HepG2 (cell line): Measurements from ENCODE around the gene BCL7A. TPM values are rescaled to one million over a fixed set of nuclear protein-coding genes. Genes with fewer than 3 reads are reported as not detected.

ENCODE experiments used
- ATAC-seq: fragments of 200-7000 bp; cut with Tn5 transposase; 3 replicates; pipeline ENCODE4 v1.9.1; 2020; ENCODE audit warnings: mild to moderate bottlenecking, moderate library complexity
- BruUV-seq: library from RNA; stranded (reverse); fragments of 400-500 nt; replicated peaks from 2 replicates; lab custom pipeline; 2021; lab: Mats Ljungman, UMichigan
- CTCF ChIA-PET: fragments of 300-600 bp; formaldehyde crosslinking; extraction: SDS; loops from one replicate; lab custom pipeline; 2021; ENCODE audit warnings: low total read pairs, inconsistent platforms, low intra/inter-chr PET ratio; lab: Yijun Ruan, JAX
- POLR2A ChIA-PET: fragments of 350-600 bp; sonication (Branson Sonifier 250); formaldehyde crosslinking; loops from one replicate; lab custom pipeline; 2020; ENCODE audit warnings: antibody characterized with exemption, inconsistent platforms; lab: Yijun Ruan, JAX
- DNase-seq: peaks from one replicate; pipeline ENCODE4 v3.0.0-alpha.2; 2015; ENCODE audit warnings: low spot score
- FAIRE-seq: peaks from 3 replicates; lab custom pipeline; 2011; peaks lifted over from hg19 to GRCh38; lab: Jason Lieb, UNC
- H2AFZ ChIP-seq: one replicate; pipeline ENCODE4 v1.6.1; 2011; ENCODE audit warnings: low read length, inconsistent platforms
- H3K27ac ChIP-seq: fragments of 300-600 bp; 3 replicates; pipeline ENCODE4 v1.8.0; 2011; ENCODE audit warnings: mixed run types, mild to moderate bottlenecking, mixed read lengths, low read length, inconsistent platforms; ENCODE audit not compliant: insufficient read depth; ENCODE audit errors: extremely low read length
- H3K27me3 ChIP-seq, 2 experiments: fragments of 200-600 bp in 1 of 2; 2 replicates in 1 of 2; 3 replicates in 1 of 2; pipeline versions ENCODE4 v1.6.0 to v1.8.0; 2011; ENCODE audit warnings: low read length in 2 of 2, mild to moderate bottlenecking in 2 of 2, moderate library complexity in 2 of 2, inconsistent platforms in 1 of 2; ENCODE audit not compliant: insufficient read depth in 2 of 2, control insufficient read depth in 1 of 2
- H3K36me3 ChIP-seq, 2 experiments: fragments of 200-600 bp in 1 of 2; replicated peaks in 1 of 2; 2 replicates in 1 of 2; 3 replicates in 1 of 2; pipeline versions ENCODE4 v1.5.1 to v1.8.0; 2011; ENCODE audit warnings: low read length in 2 of 2, inconsistent platforms in 1 of 2; ENCODE audit not compliant: insufficient read depth in 2 of 2, control insufficient read depth in 1 of 2
- H3K4me1 ChIP-seq: 2 replicates; pipeline ENCODE4 v1.5.1; 2012; ENCODE audit warnings: low read length, inconsistent platforms; ENCODE audit not compliant: insufficient read depth
- H3K4me2 ChIP-seq: 2 replicates; pipeline ENCODE4 v1.6.0; 2011; ENCODE audit warnings: low read depth, low read length, inconsistent platforms
- H3K4me3 ChIP-seq, 3 experiments: fragments of 200-600 bp in 1 of 3; sonication (generic), shearing (Covaris generic) in 1 of 3; replicated peaks in 1 of 3; 2 replicates each; pipeline ENCODE4 v1.5.1; 2011 to 2016; ENCODE audit warnings: low read length in 3 of 3, inconsistent platforms in 2 of 3, low read depth in 2 of 3, mild to moderate bottlenecking in 2 of 3, control low read depth in 1 of 3, mixed read lengths in 1 of 3; ENCODE audit not compliant: insufficient read depth in 1 of 3
- H3K79me2 ChIP-seq: one replicate; pipeline ENCODE4 v1.6.1; 2011; ENCODE audit warnings: low read length, inconsistent platforms; ENCODE audit not compliant: insufficient read depth
- H3K9ac ChIP-seq: 2 replicates; pipeline ENCODE4 v1.6.0; 2011; ENCODE audit warnings: mild to moderate bottlenecking, low read depth, low read length, inconsistent platforms; ENCODE audit not compliant: insufficient read depth
- H3K9me3 ChIP-seq: 2 replicates; pipeline ENCODE4 v1.5.1; 2012; ENCODE audit warnings: mild to moderate bottlenecking, low read length
- H4K20me1 ChIP-seq: 2 replicates; pipeline ENCODE4 v1.6.0; 2011; ENCODE audit warnings: inconsistent platforms, mild to moderate bottlenecking, low read length, moderate library complexity; ENCODE audit not compliant: insufficient read depth
- CENPT ChIP-seq: sonication (generic); formaldehyde crosslinking; IDR thresholded peaks from 2 replicates; pipeline ENCODE4 v1.8.0; 2022; ENCODE audit warnings: low read depth, mild to moderate bottlenecking, moderate library complexity, missing genetic modification reagents
- DNMT1 ChIP-seq: sonication (generic); formaldehyde crosslinking; IDR thresholded peaks from 2 replicates; pipeline ENCODE4 v1.5.1; 2020; ENCODE audit warnings: mild to moderate bottlenecking, missing genetic modification reagents
- HDAC1 ChIP-seq: sonication (generic); formaldehyde crosslinking; IDR thresholded peaks from 2 replicates; pipeline ENCODE4 v1.5.1; 2020; ENCODE audit warnings: mild to moderate bottlenecking, missing genetic modification reagents
- KAT7 ChIP-seq: IDR thresholded peaks from 2 replicates; pipeline ENCODE4 v1.6.1; 2018; ENCODE audit warnings: borderline replicate concordance, missing compliant biosample characterization
- MEIS2 ChIP-seq: sonication (generic); formaldehyde crosslinking; IDR thresholded peaks from 2 replicates; pipeline ENCODE4 v1.9.0; 2021; ENCODE audit warnings: mild to moderate bottlenecking, missing genetic modification reagents
- SOX5 ChIP-seq: IDR thresholded peaks from 2 replicates; pipeline ENCODE4 v1.6.1; 2016; ENCODE audit warnings: borderline replicate concordance
- SPEN ChIP-seq: sonication (generic); formaldehyde crosslinking; IDR thresholded peaks from 2 replicates; pipeline ENCODE4 v1.5.1; 2020; ENCODE audit warnings: low read depth, mild to moderate bottlenecking, missing genetic modification reagents
- YY1 ChIP-seq: IDR thresholded peaks from 2 replicates; pipeline ENCODE4 v1.6.1; 2011; ENCODE audit warnings: low read length, low read depth, moderate library complexity, mild to moderate bottlenecking; ENCODE audit not compliant: insufficient read depth, insufficient replicate concordance
- ZFP36L1 ChIP-seq: sonication (generic); formaldehyde crosslinking; IDR thresholded peaks from 2 replicates; pipeline ENCODE4 v1.8.0; 2022; ENCODE audit warnings: mild to moderate bottlenecking, missing genetic modification reagents, moderate library complexity
- ZFP82 ChIP-seq: sonication (generic); formaldehyde crosslinking; IDR thresholded peaks from 2 replicates; pipeline ENCODE4 v1.5.1; 2020; ENCODE audit warnings: mild to moderate bottlenecking, missing genetic modification reagents, borderline replicate concordance
- ZMYM3 ChIP-seq: sonication (generic); formaldehyde crosslinking; IDR thresholded peaks from 2 replicates; pipeline ENCODE4 v1.5.1; 2020; ENCODE audit warnings: mild to moderate bottlenecking, missing genetic modification reagents
- ZNF124 ChIP-seq: sonication (generic); formaldehyde crosslinking; IDR thresholded peaks from 2 replicates; pipeline ENCODE4 v1.4.0; 2020; ENCODE audit warnings: missing genetic modification reagents
- ZNF644 ChIP-seq: IDR thresholded peaks from 2 replicates; pipeline ENCODE4 v1.6.1; 2016; ENCODE audit warnings: low read depth
- ZNF7 ChIP-seq: IDR thresholded peaks from 2 replicates; pipeline ENCODE4 v1.6.1; 2016; ENCODE audit warnings: missing biosample characterization, missing genetic modification reagents
- ZSCAN20 ChIP-seq: sonication (generic); formaldehyde crosslinking; IDR thresholded peaks from 2 replicates; pipeline ENCODE4 v1.4.0; 2020; ENCODE audit warnings: missing genetic modification reagents, mild to moderate bottlenecking, borderline replicate concordance
- WGBS: methylation state at CpG from one replicate; pipeline ENCODE4 v1.1.6; 2017; ENCODE audit warnings: low lambda C conversion rate; 5-methylcytosine and 5-hydroxymethylcytosine counted together
- in situ Hi-C: cut with HindIII; loops from 2 replicates; pipeline ENCODE4 v1.10.0; 2017; ENCODE audit warnings: low pct_unique_long_range_greater_than_20kb; ENCODE audit not compliant: extremely low pct_ligation_motif_present
- intact Hi-C: fragments of 100-400 bp; cut with micrococcal nuclease; formaldehyde crosslinking; loops from one replicate; pipeline ENCODE4 v1.10.0; 2022; ENCODE audit not compliant: unreplicated experiment
- polyA plus RNA-seq, 8 experiments: library from polyadenylated mRNA; depleted of rRNA in 3 of 8; stranded (reverse) in 7 of 8; unstranded in 1 of 8; fragments of >200 nt; fragmentation: Illumina TruSeq in 4 of 8; extraction: Trizol in 4 of 8; gene quantifications; 2 replicates each; pipeline versions ENCODE4 v1.2.1 to v1.2.3, GENCODE V29; 2011 to 2016; ENCODE audit warnings: low read depth in 4 of 8, missing spikeins in 1 of 8, mixed read lengths in 1 of 8; ENCODE audit not compliant: insufficient read depth in 1 of 8
- total RNA-seq, 5 experiments: library from RNA; depleted of rRNA; stranded (reverse); fragments of >200 nt; fragmentation: Illumina TruSeq; extraction: Trizol; gene quantifications; 2 replicates each; pipeline ENCODE4 v1.2.3, GENCODE V29; 2016; ENCODE audit warnings: low read depth in 1 of 5
- TF ChIP-seq, protein P1 (sequence below): sonication (generic); formaldehyde crosslinking; IDR thresholded peaks from 2 replicates; pipeline ENCODE4 v1.4.0; 2020; ENCODE audit warnings: missing genetic modification reagents
- TF ChIP-seq, protein P2 (sequence below): IDR thresholded peaks from 2 replicates; pipeline ENCODE4 v1.6.1; 2016
- TF ChIP-seq, protein P3 (sequence below): sonication (generic); formaldehyde crosslinking; IDR thresholded peaks from 2 replicates; pipeline ENCODE4 v1.8.1; 2023; ENCODE audit warnings: missing genetic modification reagents, inconsistent platforms, borderline replicate concordance

Gene BCL7A
- total and polyA plus RNA-seq, 2 of the 13 experiments (the other 11 are each of a cell fraction or from before 2014, with no cell fraction given) = 4.1 to 6.2 TPM

DNA sequence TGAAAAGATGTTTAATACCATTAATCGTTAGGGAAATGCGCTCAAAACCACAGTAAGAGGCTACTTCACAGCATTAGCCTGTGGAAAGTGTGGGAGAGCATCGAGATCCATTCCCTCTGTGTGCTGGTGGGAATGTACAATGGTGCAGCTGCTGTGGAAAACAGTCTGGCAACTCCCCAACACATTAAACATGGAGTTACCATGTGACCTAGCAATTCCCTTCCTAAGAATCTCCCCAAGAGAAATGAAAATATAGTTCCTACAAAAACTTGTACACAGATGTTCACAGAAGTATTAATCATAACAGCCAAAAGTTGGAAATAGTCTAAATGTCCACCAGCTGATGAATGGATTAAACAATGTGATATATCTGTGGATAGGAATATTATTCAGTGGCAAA lies 80.6 kb downstream of the BCL7A start:
- 94% methylated on average over 3 of the region's 3 CpGs for WGBS
- ChIA-PET CTCF (no interaction called here), POLR2A (no interaction called here)
- Histone ChIP-seq H2AFZ (no peak overlapping the region), H3K9me3 (no peaks in the 10 kb centered on the region), H3K36me3 (no peaks in the 10 kb centered on the region), H3K79me2 (peaks cover 13% of the 10 kb centered on the region), H3K9ac (no peak overlapping the region), H4K20me1 (peaks cover 11% of the 10 kb centered on the region; the same call in 1 of the 2 replicates), H3K27ac (no peak overlapping the region), H3K4me1 (peaks cover 33% of the 10 kb centered on the region), H3K27me3 (no peaks in the 10 kb centered on the region), H3K4me2 (no peak overlapping the region), H3K4me3 (no peak overlapping the region)
- BruUV-seq = no TSS peak
- FAIRE-seq (no peak), DNase-seq (no peak), ATAC-seq (no peak)
- intact Hi-C loops = no loop called here
- in situ Hi-C loops = no loop called here
- TF ChIP-seq ZMYM3 (CRISPR knock-in tag) (no peak), DNMT1 (no peak), CENPT (no peak), YY1 (no peak), ZNF124 (no peak), ZFP36L1 (CRISPR knock-in tag) (no peak), SPEN (no peak), ZNF7 (CRISPR knock-in tag) (no peak), HDAC1 (CRISPR knock-in tag) (no peak), ZNF644 (CRISPR knock-in tag) (no peak), ZSCAN20 (CRISPR knock-in tag) (no peak), KAT7 (CRISPR knock-in tag) (no peak), MEIS2 (CRISPR knock-in tag) (no peak), ZFP82 (CRISPR knock-in tag) (no peak), SOX5 (CRISPR knock-in tag) (no peak)
- TF ChIP-seq, protein P1, sequence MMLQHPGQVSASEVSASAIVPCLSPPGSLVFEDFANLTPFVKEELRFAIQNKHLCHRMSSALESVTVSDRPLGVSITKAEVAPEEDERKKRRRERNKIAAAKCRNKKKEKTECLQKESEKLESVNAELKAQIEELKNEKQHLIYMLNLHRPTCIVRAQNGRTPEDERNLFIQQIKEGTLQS (CRISPR knock-in tag) = no peak
- TF ChIP-seq, protein P2, sequence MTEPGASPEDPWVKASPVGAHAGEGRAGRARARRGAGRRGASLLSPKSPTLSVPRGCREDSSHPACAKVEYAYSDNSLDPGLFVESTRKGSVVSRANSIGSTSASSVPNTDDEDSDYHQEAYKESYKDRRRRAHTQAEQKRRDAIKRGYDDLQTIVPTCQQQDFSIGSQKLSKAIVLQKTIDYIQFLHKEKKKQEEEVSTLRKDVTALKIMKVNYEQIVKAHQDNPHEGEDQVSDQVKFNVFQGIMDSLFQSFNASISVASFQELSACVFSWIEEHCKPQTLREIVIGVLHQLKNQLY = no peak
- TF ChIP-seq, protein P3, sequence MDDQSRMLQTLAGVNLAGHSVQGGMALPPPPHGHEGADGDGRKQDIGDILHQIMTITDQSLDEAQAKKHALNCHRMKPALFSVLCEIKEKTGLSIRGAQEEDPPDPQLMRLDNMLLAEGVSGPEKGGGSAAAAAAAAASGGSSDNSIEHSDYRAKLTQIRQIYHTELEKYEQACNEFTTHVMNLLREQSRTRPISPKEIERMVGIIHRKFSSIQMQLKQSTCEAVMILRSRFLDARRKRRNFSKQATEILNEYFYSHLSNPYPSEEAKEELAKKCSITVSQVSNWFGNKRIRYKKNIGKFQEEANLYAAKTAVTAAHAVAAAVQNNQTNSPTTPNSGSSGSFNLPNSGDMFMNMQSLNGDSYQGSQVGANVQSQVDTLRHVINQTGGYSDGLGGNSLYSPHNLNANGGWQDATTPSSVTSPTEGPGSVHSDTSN (CRISPR knock-in tag) = no peak
